ENCODE measurements around the gene TPD52L3. TPM values are rescaled to one million over a fixed set of nuclear protein-coding genes. Genes with fewer than 3 reads are reported as not detected.
A peak's percentile ranks its signal among the peaks of the same experiment; 100 is the strongest.

Gene TPD52L3
- not detected for total RNA-seq

DNA sequence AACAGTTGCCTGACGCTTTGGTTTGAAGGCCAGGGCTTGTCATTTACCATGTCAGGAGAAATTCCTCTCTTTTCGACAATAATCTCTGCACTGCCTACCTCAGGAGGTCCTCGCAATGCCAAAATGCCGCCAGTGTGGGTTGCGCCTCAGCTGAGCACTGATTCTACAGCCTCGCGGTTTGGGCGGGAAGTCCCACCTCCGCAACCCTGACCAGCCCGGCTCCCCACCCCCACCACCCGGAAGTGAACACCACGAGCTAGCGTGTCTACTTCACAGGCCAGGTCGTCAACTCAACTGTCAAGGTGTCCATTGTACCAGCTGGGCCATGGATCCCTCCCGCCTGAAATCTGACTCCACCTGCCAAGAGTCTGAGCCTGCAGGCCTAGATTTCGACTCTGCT lies at the start of gene TPD52L3:
Gene TPD52L3, plus strand, starts transcription at position 273 of the 400 bp plus-strand sequence. CDS start 221 bp downstream, outside the sequence.
- H3K9me3 Mint-ChIP-seq: peaks cover 5% of the 10 kb centered on the region
- no peaks in the 10 kb centered on the region for H3K4me1 Mint-ChIP-seq
- H3K27ac Mint-ChIP-seq: no peak within 1 kb of the TSS
- no peak within 1 kb of the TSS for H3K4me3 Mint-ChIP-seq
- no peaks in the 10 kb centered on the region for H3K36me3 Mint-ChIP-seq (ENCODE audit: low read depth)
- ATAC-seq (replicated peaks): no peak
- peaks cover 26% of the 10 kb centered on the region for H3K27me3 Mint-ChIP-seq

DNA sequence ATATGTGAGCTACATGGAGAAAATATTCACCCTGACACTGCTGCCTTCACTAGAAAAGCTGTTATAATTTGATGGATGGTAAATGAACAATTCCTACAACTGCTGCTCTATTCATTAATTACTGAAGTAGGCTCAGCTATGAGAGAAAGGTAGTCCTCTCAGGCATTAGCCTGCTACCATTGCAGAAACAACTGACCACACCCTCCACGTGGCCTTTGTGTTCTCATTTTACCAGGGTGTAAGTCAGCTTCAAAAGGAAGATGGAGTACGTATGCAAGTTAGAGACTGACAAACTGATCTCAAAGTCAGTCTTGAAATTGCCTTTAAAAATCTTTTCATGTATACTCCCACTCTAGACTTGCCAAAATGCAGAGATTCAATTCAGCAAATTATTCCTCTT lies 26.3 kb upstream of the TPD52L3 start:
- Mint-ChIP-seq H3K27me3 (peaks cover 9% of the 10 kb centered on the region), H3K4me3 (no peak overlapping the region), H3K9me3 (no peaks in the 10 kb centered on the region), H3K27ac (no peak overlapping the region), H3K4me1 (no peaks in the 10 kb centered on the region), H3K36me3 (ENCODE audit: low read depth) (no peaks in the 10 kb centered on the region)
- no peak for ATAC-seq (replicated peaks)

DNA sequence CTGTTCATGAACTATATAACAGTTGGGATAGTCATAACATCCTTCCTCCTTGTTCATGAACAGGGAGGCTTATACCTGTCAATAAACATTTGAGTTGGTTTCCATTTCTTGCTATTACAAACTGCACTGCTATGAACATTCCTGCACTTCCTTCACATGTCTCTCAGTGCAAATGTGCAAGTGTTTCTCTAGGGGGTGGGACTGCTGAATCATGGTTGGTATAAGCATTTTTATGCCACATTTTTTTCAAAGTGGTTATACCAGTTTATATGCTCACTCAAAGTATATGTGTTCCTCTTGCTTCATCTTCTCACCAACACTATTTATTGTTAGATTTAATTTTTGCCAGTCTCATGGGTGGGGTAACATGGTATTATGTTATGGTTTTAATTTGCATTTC lies 25.8 kb upstream of the TPD52L3 start:
- H3K9me3 Mint-ChIP-seq: no peaks in the 10 kb centered on the region
- no peak for ATAC-seq (replicated peaks)
- no peaks in the 10 kb centered on the region for H3K4me1 Mint-ChIP-seq
- H3K27me3 Mint-ChIP-seq: peaks cover 10% of the 10 kb centered on the region
- no peak overlapping the region for H3K27ac Mint-ChIP-seq
- H3K4me3 Mint-ChIP-seq: no peak overlapping the region
- no peaks in the 10 kb centered on the region for H3K36me3 Mint-ChIP-seq (ENCODE audit: low read depth)

DNA sequence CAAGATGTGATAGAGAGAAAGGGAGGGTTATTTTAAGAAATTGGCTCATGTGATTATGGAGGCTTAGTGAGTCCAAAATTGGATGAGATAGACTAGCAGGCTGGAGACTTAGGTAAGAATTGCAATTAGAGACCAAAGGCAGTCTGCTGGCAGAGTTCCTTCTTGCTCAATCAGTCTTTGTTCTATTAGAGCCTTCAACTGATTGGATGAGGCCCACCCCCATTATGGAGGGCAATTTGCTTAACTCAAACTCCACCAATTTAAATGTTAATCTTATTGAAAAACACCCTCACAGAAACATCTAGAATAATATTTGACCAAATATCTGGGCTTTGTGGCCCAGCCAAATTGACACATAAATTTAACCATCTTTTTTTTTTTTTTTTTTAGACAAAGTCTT lies 23.9 kb upstream of the TPD52L3 start:
- Mint-ChIP-seq H3K36me3 (ENCODE audit: low read depth) (no peaks in the 10 kb centered on the region), H3K4me3 (no peak overlapping the region), H3K27ac (no peak overlapping the region), H3K4me1 (no peaks in the 10 kb centered on the region), H3K9me3 (no peaks in the 10 kb centered on the region), H3K27me3 (peaks cover 14% of the 10 kb centered on the region)
- no peak for ATAC-seq (replicated peaks)

DNA sequence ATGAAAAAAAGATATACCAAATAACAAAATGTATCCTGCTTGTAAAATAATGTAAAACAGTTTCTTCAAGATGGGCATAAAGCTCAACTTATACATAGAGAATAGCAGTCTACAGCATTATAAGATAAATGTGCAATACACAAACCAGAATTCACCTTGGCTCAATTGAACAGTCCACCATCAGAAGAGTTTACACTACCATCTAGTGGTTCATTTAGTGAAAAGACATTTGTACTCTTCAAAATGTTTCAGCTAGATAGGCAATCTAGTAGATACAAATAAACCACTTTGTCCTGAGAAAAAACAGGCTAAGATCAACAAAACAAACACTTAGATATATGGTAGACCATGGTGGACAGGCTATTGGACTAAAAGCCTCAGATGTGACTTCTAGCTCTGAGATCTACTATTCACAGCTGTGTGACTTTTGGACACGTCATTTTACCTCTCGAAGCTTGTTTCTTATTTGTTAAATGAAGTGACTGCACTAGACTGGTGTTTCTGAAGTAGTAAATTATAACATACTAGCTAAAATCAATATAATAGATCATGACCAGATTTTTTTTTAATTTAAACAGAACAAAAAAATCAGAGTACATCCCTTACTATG lies 22.1 kb upstream of the TPD52L3 start:
- no peak for ATAC-seq (replicated peaks)
- Mint-ChIP-seq H3K4me3 (no peak overlapping the region), H3K27me3 (peaks cover 14% of the 10 kb centered on the region), H3K36me3 (ENCODE audit: low read depth) (no peaks in the 10 kb centered on the region), H3K27ac (no peak overlapping the region), H3K4me1 (no peaks in the 10 kb centered on the region), H3K9me3 (no peaks in the 10 kb centered on the region)

DNA sequence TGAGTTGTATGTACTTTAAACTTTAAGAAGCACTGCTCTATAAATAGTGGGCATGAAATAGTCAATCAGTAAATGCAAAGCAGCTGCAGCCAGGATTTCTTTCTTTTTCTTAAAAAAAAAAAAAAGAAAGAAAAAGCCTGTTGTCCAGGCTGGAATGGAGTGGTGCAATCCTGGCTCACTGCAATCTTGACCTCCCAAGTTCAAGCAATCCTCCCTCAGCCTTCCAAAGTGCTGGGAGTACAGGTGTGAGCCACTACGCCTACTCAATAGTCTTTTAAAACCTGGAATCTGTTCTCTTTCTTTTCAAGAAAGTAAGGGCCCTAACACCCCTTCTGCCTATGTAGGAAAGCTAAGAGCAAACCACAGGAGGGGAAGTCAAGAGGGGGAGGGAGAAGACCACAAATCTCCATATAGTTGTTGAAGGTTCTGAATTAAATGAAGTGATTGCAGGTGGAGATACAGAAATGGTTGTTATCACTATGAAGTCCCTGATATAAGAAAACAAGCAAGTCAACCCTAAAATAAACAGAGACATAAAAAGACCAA lies 20.6 kb upstream of the TPD52L3 start:
- Mint-ChIP-seq H3K4me1 (no peaks in the 10 kb centered on the region), H3K27me3 (peaks cover 14% of the 10 kb centered on the region), H3K36me3 (ENCODE audit: low read depth) (no peaks in the 10 kb centered on the region), H3K27ac (no peak overlapping the region), H3K9me3 (no peaks in the 10 kb centered on the region), H3K4me3 (no peak overlapping the region)
- ATAC-seq (replicated peaks): no peak

DNA sequence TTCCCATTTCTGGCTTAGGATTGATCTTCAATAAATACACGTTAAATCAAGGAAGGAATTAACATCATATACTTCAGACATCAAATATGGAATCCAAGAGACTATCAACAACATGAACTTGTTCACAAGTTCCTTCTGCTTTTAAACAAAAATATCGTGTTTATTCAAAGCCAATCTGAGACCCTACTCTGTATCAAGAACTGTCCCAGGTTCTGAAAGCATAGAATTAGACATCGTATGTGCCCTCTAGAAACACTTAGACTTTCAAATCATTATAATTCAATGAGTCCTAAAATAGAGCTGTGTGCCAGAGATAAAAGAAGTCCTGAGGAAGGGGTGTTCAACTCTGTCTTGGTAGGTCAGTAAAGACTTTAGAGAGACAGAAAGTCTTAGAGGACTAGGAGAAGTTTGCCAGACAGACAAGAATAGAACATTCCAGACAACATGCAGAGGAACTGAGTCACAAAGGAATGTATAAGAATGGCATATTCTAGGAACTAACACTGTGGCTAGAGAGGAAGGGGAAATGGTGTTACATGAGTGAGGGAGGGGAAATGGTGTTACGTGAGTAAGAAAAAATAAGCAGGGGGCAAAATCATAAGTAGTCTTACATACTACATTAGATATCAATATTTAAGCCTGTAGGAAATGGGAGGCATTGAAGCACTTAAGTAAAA lies 2.9 kb downstream of the TPD52L3 start:
- H3K4me3 Mint-ChIP-seq: no peak overlapping the region
- H3K27me3 Mint-ChIP-seq: peaks cover 33% of the 10 kb centered on the region
- H3K27ac Mint-ChIP-seq: no peak overlapping the region
- no peak for ATAC-seq (replicated peaks)
- H3K9me3 Mint-ChIP-seq: peaks cover 13% of the 10 kb centered on the region
- H3K36me3 Mint-ChIP-seq (ENCODE audit: low read depth): no peaks in the 10 kb centered on the region
- H3K4me1 Mint-ChIP-seq: no peaks in the 10 kb centered on the region

DNA sequence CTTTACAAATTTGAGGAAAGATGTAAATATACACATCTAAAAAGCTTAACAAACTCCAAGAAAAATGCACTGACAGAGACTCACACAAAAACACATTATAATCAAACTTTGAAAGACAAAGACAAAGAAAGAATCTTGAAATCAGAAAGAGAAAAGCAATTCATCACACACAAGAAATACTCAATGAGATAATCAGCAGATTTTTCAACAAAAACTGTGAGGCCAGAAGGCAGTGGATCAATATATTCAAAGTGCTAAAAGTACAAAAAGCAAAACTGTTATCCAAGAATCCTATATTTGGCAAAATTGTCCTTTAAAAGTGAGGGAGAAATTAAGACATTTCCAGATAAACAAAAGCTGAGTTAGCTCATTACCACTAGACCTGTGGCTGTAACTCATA lies 6.1 kb downstream of the TPD52L3 start:
- Mint-ChIP-seq H3K9me3 (peaks cover 17% of the 10 kb centered on the region), H3K36me3 (ENCODE audit: low read depth) (no peaks in the 10 kb centered on the region), H3K4me1 (no peaks in the 10 kb centered on the region), H3K4me3 (no peak overlapping the region), H3K27me3 (peaks cover 47% of the 10 kb centered on the region), H3K27ac (no peak overlapping the region)
- ATAC-seq (replicated peaks): no peak

DNA sequence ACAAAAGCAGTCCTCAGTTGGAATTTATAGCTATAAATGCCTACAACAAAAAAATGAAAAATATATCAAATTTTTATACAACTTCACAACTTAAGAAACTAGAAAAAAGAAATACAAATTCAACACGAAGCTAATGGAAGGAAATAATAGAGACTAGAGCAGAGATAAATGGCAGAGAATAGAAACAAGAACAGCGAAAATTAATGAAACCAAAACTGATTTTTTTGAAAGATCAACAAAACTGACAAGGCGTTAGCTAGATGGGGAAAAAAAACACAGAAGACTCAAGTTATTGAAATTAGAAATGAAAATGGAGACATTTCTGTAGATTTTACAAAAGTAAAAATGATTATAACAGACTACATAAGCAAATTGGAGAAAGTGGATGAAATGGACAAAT lies 20.6 kb downstream of the TPD52L3 start:
- H3K9me3 Mint-ChIP-seq: no peaks in the 10 kb centered on the region
- no peaks in the 10 kb centered on the region for H3K36me3 Mint-ChIP-seq (ENCODE audit: low read depth)
- peaks cover 5% of the 10 kb centered on the region for H3K27me3 Mint-ChIP-seq
- H3K4me3 Mint-ChIP-seq: no peak overlapping the region
- no peak for ATAC-seq (replicated peaks)
- no peak overlapping the region for H3K27ac Mint-ChIP-seq
- H3K4me1 Mint-ChIP-seq: no peaks in the 10 kb centered on the region

DNA sequence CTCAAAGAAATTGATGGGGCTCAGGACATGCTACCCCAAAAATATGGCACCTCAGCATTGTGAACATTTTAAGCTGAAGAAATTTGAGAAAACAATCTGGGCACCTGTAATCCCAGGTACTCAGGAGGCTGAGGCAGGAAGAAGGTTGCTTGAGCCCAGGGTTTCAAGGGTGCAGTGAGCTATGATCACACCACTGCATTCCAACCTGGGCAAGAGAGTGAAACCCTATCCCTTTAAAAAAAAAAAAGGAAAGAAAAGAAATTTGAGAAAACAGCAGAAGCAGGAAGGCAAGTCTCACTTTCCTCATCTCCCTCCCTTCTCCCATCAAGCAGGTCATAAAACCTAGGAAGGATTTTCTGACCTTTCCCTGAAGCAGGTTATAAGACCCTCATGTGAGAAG lies 23.6 kb downstream of the TPD52L3 start:
- Mint-ChIP-seq H3K9me3 (no peaks in the 10 kb centered on the region), H3K27ac (no peak overlapping the region), H3K4me1 (peaks cover 7% of the 10 kb centered on the region), H3K27me3 (no peaks in the 10 kb centered on the region), H3K4me3 (no peak overlapping the region), H3K36me3 (ENCODE audit: low read depth) (no peaks in the 10 kb centered on the region)
- no peak for ATAC-seq (replicated peaks)

DNA sequence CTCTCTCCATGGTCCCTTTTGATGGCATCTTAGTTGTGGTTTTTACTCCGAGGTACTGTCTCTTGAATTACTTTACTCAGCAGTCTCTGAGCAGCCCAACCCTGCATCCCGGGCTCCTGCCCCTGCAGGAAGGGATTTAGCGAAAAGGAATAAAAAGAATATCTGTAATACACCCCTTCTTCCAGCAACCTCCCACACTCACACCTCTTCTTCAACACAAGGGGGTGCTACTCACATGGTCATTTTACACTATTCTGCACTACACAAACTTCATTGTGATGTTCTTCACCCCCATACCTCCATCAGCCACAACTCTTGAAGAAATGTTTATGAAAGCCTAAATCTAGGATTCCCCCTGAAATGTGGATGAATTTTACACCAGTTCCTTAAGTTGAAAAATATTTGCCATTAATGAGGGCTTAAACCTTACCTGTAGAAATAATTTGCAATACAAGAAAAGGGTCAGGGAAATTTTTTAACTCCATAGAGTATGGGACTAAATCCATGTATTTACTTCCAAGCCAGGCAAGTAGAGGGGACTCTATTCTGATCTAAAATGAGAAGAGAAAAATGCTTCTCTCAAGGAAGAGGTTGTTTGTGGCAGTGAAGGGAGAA lies 26.0 kb downstream of the TPD52L3 start:
- peak overlapping the region; percentile 4 for H3K27ac Mint-ChIP-seq
- no peaks in the 10 kb centered on the region for H3K27me3 Mint-ChIP-seq
- H3K4me1 Mint-ChIP-seq: peaks cover 7% of the 10 kb centered on the region
- H3K9me3 Mint-ChIP-seq: no peaks in the 10 kb centered on the region
- H3K4me3 Mint-ChIP-seq: no peak overlapping the region
- ATAC-seq (replicated peaks): peak; percentile 83
- no peaks in the 10 kb centered on the region for H3K36me3 Mint-ChIP-seq (ENCODE audit: low read depth)

DNA sequence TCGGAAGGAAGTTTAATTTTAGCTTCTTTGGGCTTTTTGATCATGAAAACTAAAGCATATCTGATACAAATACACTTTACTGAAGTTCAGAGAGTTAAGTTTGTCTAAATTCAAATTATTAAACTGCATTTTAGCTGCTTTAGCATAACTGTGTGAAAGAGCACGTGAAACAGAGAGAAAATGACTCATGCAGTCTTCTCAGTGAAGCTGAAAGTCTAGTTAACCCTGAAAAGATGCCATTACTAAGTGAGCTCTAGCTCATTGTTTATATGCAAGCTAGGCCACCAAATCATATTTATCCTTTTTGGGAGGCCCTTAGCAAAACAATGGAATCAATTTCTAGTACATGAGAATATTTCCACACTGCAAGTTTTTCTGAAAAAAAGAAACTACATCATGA lies 27.6 kb downstream of the TPD52L3 start:
- peak; percentile 92 for ATAC-seq (replicated peaks)
- peak overlapping the region; percentile 35 for H3K4me3 Mint-ChIP-seq
- peaks cover 7% of the 10 kb centered on the region for H3K4me1 Mint-ChIP-seq
- H3K36me3 Mint-ChIP-seq (ENCODE audit: low read depth): no peaks in the 10 kb centered on the region
- no peaks in the 10 kb centered on the region for H3K27me3 Mint-ChIP-seq
- H3K27ac Mint-ChIP-seq: peak overlapping the region; percentile 72
- no peaks in the 10 kb centered on the region for H3K9me3 Mint-ChIP-seq

DNA sequence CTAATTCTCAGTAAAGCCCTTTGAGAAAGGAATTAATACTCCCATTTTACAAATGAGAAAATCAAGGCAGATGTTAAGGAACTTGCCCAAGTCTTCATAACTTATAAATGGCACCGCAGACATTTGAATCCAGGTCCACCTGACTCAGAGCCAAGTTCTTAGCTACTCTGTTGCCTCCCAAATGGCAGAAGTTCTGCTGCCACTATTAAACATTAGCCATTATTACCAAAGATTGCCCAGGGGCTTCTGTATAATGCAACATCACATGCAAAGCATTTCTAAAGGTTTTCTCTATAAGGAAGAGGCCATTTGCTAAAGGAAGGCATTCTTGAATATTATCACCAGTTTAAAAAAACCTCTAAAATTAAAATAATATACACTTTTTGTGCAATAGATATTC lies 28.3 kb downstream of the TPD52L3 start:
- Mint-ChIP-seq H3K4me3 (no peak overlapping the region), H3K36me3 (ENCODE audit: low read depth) (no peaks in the 10 kb centered on the region), H3K9me3 (no peaks in the 10 kb centered on the region), H3K27me3 (no peaks in the 10 kb centered on the region), H3K27ac (no peak overlapping the region), H3K4me1 (peaks cover 7% of the 10 kb centered on the region)
- no peak for ATAC-seq (replicated peaks)

DNA sequence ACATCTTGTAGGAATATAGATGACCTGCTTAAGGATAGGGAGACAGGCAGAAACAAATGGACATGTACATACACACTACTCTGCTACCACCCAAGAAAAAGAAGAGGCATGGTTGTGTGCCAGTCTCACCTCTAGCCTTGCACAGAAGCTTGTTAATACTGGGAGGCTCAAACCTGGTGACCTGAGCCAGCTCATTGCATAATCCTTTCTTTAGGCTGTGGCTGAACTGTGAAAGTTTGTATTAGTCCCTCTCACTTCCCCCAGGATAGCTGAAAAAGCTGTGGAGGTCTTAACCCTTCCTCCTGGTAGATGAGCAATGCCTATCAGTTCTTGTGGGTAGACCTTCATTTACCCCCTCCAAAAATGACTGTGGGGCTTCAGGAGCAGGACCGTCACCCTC lies 28.7 kb downstream of the TPD52L3 start:
- H3K4me1 Mint-ChIP-seq: peaks cover 7% of the 10 kb centered on the region
- no peaks in the 10 kb centered on the region for H3K36me3 Mint-ChIP-seq (ENCODE audit: low read depth)
- H3K9me3 Mint-ChIP-seq: no peaks in the 10 kb centered on the region
- H3K4me3 Mint-ChIP-seq: no peak overlapping the region
- no peak for ATAC-seq (replicated peaks)
- no peaks in the 10 kb centered on the region for H3K27me3 Mint-ChIP-seq
- no peak overlapping the region for H3K27ac Mint-ChIP-seq

All from activated T-helper 17 cell treated with anti-CD3 and anti-CD28 coated beads, Interleukin-2, amount 50 U/mL, for 72 hours (primary cell).